H9 (cell line): ENCODE measurements around the gene C1orf141. TPM values are rescaled to one million over a fixed set of nuclear protein-coding genes. Genes with fewer than 3 reads are reported as not detected.

ENCODE experiments used
- DNase-seq: peaks from one replicate; pipeline ENCODE4 v3.0.0-alpha.2; 2017
- H2AFZ ChIP-seq: one replicate; pipeline ENCODE4 v1.6.1; 2013; ENCODE audit warnings: mild to moderate bottlenecking, low read length, control low read depth, moderate library complexity
- H2AK5ac ChIP-seq: 2 replicates; pipeline ENCODE4 v1.6.1; 2013; ENCODE audit warnings: low read length, control low read depth, mixed read lengths; ENCODE audit not compliant: insufficient read length
- H2BK120ac ChIP-seq: one replicate; pipeline ENCODE4 v1.6.1; 2013; ENCODE audit warnings: low read depth, mild to moderate bottlenecking, low read length, control low read depth, inconsistent platforms; ENCODE audit not compliant: poor library complexity, severe bottlenecking
- H2BK12ac ChIP-seq: 2 replicates; pipeline ENCODE4 v1.6.1; 2013; ENCODE audit warnings: low read length, control low read depth, mixed read lengths, low read depth; ENCODE audit not compliant: insufficient read length
- H2BK15ac ChIP-seq: 2 replicates; pipeline ENCODE4 v1.6.1; 2013; ENCODE audit warnings: low read depth, low read length, control low read depth
- H2BK20ac ChIP-seq: one replicate; pipeline ENCODE4 v1.6.1; 2013; ENCODE audit warnings: low read depth, mild to moderate bottlenecking, low read length, control low read depth, inconsistent platforms; ENCODE audit not compliant: poor library complexity, severe bottlenecking
- H2BK5ac ChIP-seq: 2 replicates; pipeline ENCODE4 v1.6.1; 2013; ENCODE audit warnings: low read length, control low read depth, mixed read lengths; ENCODE audit not compliant: insufficient read length
- H3K14ac ChIP-seq: 2 replicates; pipeline ENCODE4 v1.6.1; 2013; ENCODE audit warnings: low read length, control low read depth; ENCODE audit not compliant: insufficient read depth
- H3K18ac ChIP-seq: 2 replicates; pipeline ENCODE4 v1.6.1; 2013; ENCODE audit warnings: low read depth, mild to moderate bottlenecking, mixed read lengths, low read length, control low read depth; ENCODE audit not compliant: insufficient read length
- H3K23ac ChIP-seq: 2 replicates; pipeline ENCODE4 v1.6.1; 2013; ENCODE audit warnings: low read length, control low read depth, mixed read lengths, low read depth; ENCODE audit not compliant: insufficient read length
- H3K23me2 ChIP-seq: 2 replicates; pipeline ENCODE4 v1.6.1; 2013; ENCODE audit warnings: low read depth, mild to moderate bottlenecking, mixed read lengths, low read length, control low read depth; ENCODE audit not compliant: insufficient read length, poor library complexity, severe bottlenecking
- H3K27ac ChIP-seq: 2 replicates; pipeline ENCODE4 v1.5.1; 2013; ENCODE audit warnings: low read length, control low read depth, mixed read lengths, low read depth; ENCODE audit not compliant: insufficient read length
- H3K27me3 ChIP-seq: 2 replicates; pipeline ENCODE4 v1.6.1; 2013; ENCODE audit warnings: low read length, control low read depth, inconsistent platforms; ENCODE audit not compliant: insufficient read depth
- H3K4ac ChIP-seq: 2 replicates; pipeline ENCODE4 v1.6.1; 2013; ENCODE audit warnings: low read depth, mild to moderate bottlenecking, control low read depth, inconsistent platforms, low read length, moderate library complexity
- H3K4me1 ChIP-seq: 2 replicates; pipeline ENCODE4 v1.6.1; 2013; ENCODE audit warnings: low read length, control low read depth, inconsistent platforms; ENCODE audit not compliant: insufficient read depth
- H3K4me2 ChIP-seq: 2 replicates; pipeline ENCODE4 v1.6.1; 2013; ENCODE audit warnings: low read length, control low read depth, mixed read lengths; ENCODE audit not compliant: insufficient read length, insufficient read depth
- H3K56ac ChIP-seq: 2 replicates; pipeline ENCODE4 v1.6.1; 2013; ENCODE audit warnings: low read depth, mild to moderate bottlenecking, mixed read lengths, low read length, control low read depth; ENCODE audit not compliant: insufficient read length
- H3K79me1 ChIP-seq: 2 replicates; pipeline ENCODE4 v1.6.1; 2013; ENCODE audit warnings: low read depth, mild to moderate bottlenecking, moderate library complexity, low read length, control low read depth, inconsistent platforms; ENCODE audit not compliant: insufficient read depth, poor library complexity, severe bottlenecking
- H3K79me2 ChIP-seq: 2 replicates; pipeline ENCODE4 v1.6.1; 2013; ENCODE audit warnings: low read length, control low read depth, inconsistent platforms; ENCODE audit not compliant: insufficient read depth
- H3K9ac ChIP-seq: 2 replicates; pipeline ENCODE4 v1.6.1; 2013; ENCODE audit warnings: low read length, control low read depth, mixed read lengths; ENCODE audit not compliant: insufficient read length; ENCODE audit errors: extremely low read depth
- H3K9me3 ChIP-seq: one replicate; pipeline ENCODE4 v1.6.1; 2013; ENCODE audit warnings: low read depth, low read length, inconsistent platforms; ENCODE audit not compliant: control insufficient read depth
- H3T11ph ChIP-seq: one replicate; pipeline ENCODE4 v1.6.1; 2013; ENCODE audit warnings: mild to moderate bottlenecking, low read length, control low read depth, inconsistent platforms
- H4K20me1 ChIP-seq: one replicate; pipeline ENCODE4 v1.6.1; 2013; ENCODE audit not compliant: control insufficient read depth, insufficient read length, insufficient read depth
- H4K5ac ChIP-seq: 2 replicates; pipeline ENCODE4 v1.6.1; 2013; ENCODE audit warnings: low read depth, mild to moderate bottlenecking, mixed read lengths, low read length, control low read depth; ENCODE audit not compliant: insufficient read length
- H4K8ac ChIP-seq: replicated peaks from 2 replicates; pipeline ENCODE4 v1.6.1; 2013; ENCODE audit warnings: low read length, control low read depth, mixed read lengths, low read depth; ENCODE audit not compliant: insufficient read length
- H4K91ac ChIP-seq: 2 replicates; pipeline ENCODE4 v1.6.1; 2013; ENCODE audit warnings: low read depth, mild to moderate bottlenecking, moderate library complexity, mixed read lengths, low read length, control low read depth; ENCODE audit not compliant: insufficient read length
- H3K27ac Mint-ChIP-seq, 3 experiments: 2 replicates in 2 of 3; 3 replicates in 1 of 3; pipeline ENCODE4 v1.8.0; 2020 to 2021; ENCODE audit warnings: mixed read lengths in 3 of 3, mild to moderate bottlenecking in 1 of 3, moderate library complexity in 1 of 3
- H3K27me3 Mint-ChIP-seq: 2 replicates; pipeline ENCODE4 v1.8.0; 2021; ENCODE audit warnings: low read depth, mild to moderate bottlenecking, moderate library complexity, mixed read lengths
- H3K36me3 Mint-ChIP-seq, 3 experiments: 2 replicates in 2 of 3; 3 replicates in 1 of 3; pipeline ENCODE4 v1.8.0; 2020 to 2021; ENCODE audit warnings: low read depth in 3 of 3, mixed read lengths in 3 of 3; ENCODE audit not compliant: insufficient read depth in 1 of 3
- H3K4me1 Mint-ChIP-seq, 2 experiments: 2 replicates each; pipeline ENCODE4 v1.8.0; 2020; ENCODE audit warnings: mixed read lengths in 2 of 2
- H3K4me3 Mint-ChIP-seq, 2 experiments: 2 replicates in 1 of 2; 3 replicates in 1 of 2; pipeline ENCODE4 v1.8.0; 2020 to 2021; ENCODE audit warnings: mild to moderate bottlenecking in 2 of 2, mixed read lengths in 2 of 2, moderate library complexity in 1 of 2
- H3K9me3 Mint-ChIP-seq, 2 experiments: 2 replicates in 1 of 2; 3 replicates in 1 of 2; pipeline ENCODE4 v1.8.0; 2020; ENCODE audit warnings: mild to moderate bottlenecking in 2 of 2, mixed read lengths in 2 of 2, moderate library complexity in 1 of 2
- CTCF ChIP-seq: fragments of 200-600 bp; sonication (generic); conservative IDR thresholded peaks from 3 replicates; pipeline ENCODE4 v1.8.0; 2021; ENCODE audit warnings: antibody characterized with exemption, mild to moderate bottlenecking
- WGBS: extraction: QIAGEN DNeasy Blood & Tissue Kit; methylation state at CpG from one replicate; pipeline ENCODE4 v1.1.7; 2013; ENCODE audit warnings: missing lambda C conversion rate, low lambda C conversion rate, mixed read lengths; ENCODE audit not compliant: insufficient read length; ENCODE audit errors: extremely low coverage; 5-methylcytosine and 5-hydroxymethylcytosine counted together
- total RNA-seq: library from RNA; stranded (reverse); gene quantifications from 2 replicates; pipeline ENCODE4 v1.2.1, GENCODE V29; 2021

The C1orf141 gene
- total RNA-seq, 1 experiment from 2014 or later = not detected

GRCh38 chr1:67165468-67166041, 30.8 kb upstream of the C1orf141 start:
- Histone ChIP-seq H2BK12ac (no peak overlapping the region), H3K23ac (no peak overlapping the region)
- no CpG with 5 or more reads among the region's 4 CpGs for WGBS

More at GRCh38 chr1:67165468-67166041, 30.8 kb upstream of the C1orf141 start:
- no peaks in the 10 kb centered on the region for H3K9me3 ChIP-seq
- no peak overlapping the region for H2AFZ ChIP-seq
- no peaks in the 10 kb centered on the region for H3K27me3 ChIP-seq
- no peak overlapping the region for H2BK120ac ChIP-seq
- no peak overlapping the region for H2BK20ac ChIP-seq
- no peak overlapping the region for H3T11ph ChIP-seq
- Mint-ChIP-seq H3K4me1 (no peaks in the 10 kb centered on the region), H3K36me3 (no peaks in the 10 kb centered on the region), H3K27ac (no peak overlapping the region), H3K4me3 (no peak overlapping the region), H3K9me3 (no peaks in the 10 kb centered on the region), H3K27me3 (no peaks in the 10 kb centered on the region; the same call in none of the 2 replicates)
- no peak for TF ChIP-seq CTCF
- no peak overlapping the region for H3K56ac ChIP-seq
- no peak overlapping the region for H2BK5ac ChIP-seq
- no peak overlapping the region for H3K4me2 ChIP-seq
- no peaks in the 10 kb centered on the region for H3K23me2 ChIP-seq
- H3K18ac ChIP-seq = no peak overlapping the region
- no peak overlapping the region for H3K9ac ChIP-seq
- no peak overlapping the region for H4K5ac ChIP-seq
- H3K4me1 ChIP-seq = no peaks in the 10 kb centered on the region
- no peak for DNase-seq
- no peak overlapping the region for H2BK15ac ChIP-seq
- no peaks in the 10 kb centered on the region for H3K79me1 ChIP-seq
- no peak overlapping the region for H2AK5ac ChIP-seq
- no peak overlapping the region for H3K14ac ChIP-seq
- H4K20me1 ChIP-seq = no peaks in the 10 kb centered on the region
- no peaks in the 10 kb centered on the region for H3K79me2 ChIP-seq
- no peak overlapping the region for H3K27ac ChIP-seq
- no peak overlapping the region for H3K4ac ChIP-seq
- no peak overlapping the region for H4K91ac ChIP-seq
- no peak overlapping the region for H4K8ac ChIP-seq
